Stimulated activated naive B cell treated with anti-CD40 and anti-IgM and Interleukin-4, amounts not matched to agents 10 μg/mL and 1 μg/mL and 100 μg/mL, for 72 hours (primary cell): Measurements from ENCODE around the gene XK.
A peak's percentile ranks its signal among the peaks of the same experiment; 100 is the strongest.
"Not testable (repeated sequence)": the region's sequence is repeated elsewhere in the genome, so short reads cannot be mapped to it uniquely, and the experiment has no call there.

ENCODE experiments used
- ATAC-seq, 2 donors: fragments of 150-1000 bp; cut with Tn5 transposase; replicated peaks; 2 replicates each; pipeline ENCODE4 v1.10.0; 2021; ENCODE audit warnings: moderate library complexity in 1 of 2
- DNase-seq: peaks from one replicate; pipeline ENCODE4 v3.0.0; 2021
- H3K27ac Mint-ChIP-seq: one replicate; pipeline ENCODE4 v1.8.0; 2022; ENCODE audit warnings: mild to moderate bottlenecking, mixed read lengths
- H3K27me3 Mint-ChIP-seq, 2 donors: one replicate each; pipeline ENCODE4 v1.8.0; 2022; ENCODE audit warnings: mixed read lengths in 2 of 2
- H3K36me3 Mint-ChIP-seq, 2 donors: one replicate each; pipeline ENCODE4 v1.8.0; 2022; ENCODE audit warnings: mixed read lengths in 2 of 2, mild to moderate bottlenecking in 1 of 2
- H3K4me1 Mint-ChIP-seq, 2 donors: one replicate each; pipeline ENCODE4 v1.8.0; 2022; ENCODE audit warnings: mixed read lengths in 2 of 2, mild to moderate bottlenecking in 1 of 2
- H3K4me3 Mint-ChIP-seq, 2 donors: one replicate each; pipeline ENCODE4 v1.8.0; 2022; ENCODE audit warnings: mild to moderate bottlenecking in 2 of 2, mixed read lengths in 2 of 2, moderate library complexity in 1 of 2
- H3K9me3 Mint-ChIP-seq, 2 donors: one replicate each; pipeline ENCODE4 v1.8.0; 2022; ENCODE audit warnings: mixed read lengths in 2 of 2, mild to moderate bottlenecking in 1 of 2

The XK gene

GRCh38 chrX:37753384-37753783 is 67.8 kb downstream of the XK start:
- Mint-ChIP-seq H3K4me1 (peaks cover 19 to 35% of the 10 kb centered on the region in 2 donors), H3K9me3 (peaks cover 0 to 1% of the 10 kb centered on the region in 2 donors), H3K4me3 (no peak overlapping the region), H3K27ac (peak overlapping the region; percentile 10), H3K36me3 (no peaks in the 10 kb centered on the region), H3K27me3 (peaks cover 0 to 4% of the 10 kb centered on the region in 2 donors)
- ATAC-seq (peak; percentile 24 to 58), DNase-seq (no peak)

DNA sequence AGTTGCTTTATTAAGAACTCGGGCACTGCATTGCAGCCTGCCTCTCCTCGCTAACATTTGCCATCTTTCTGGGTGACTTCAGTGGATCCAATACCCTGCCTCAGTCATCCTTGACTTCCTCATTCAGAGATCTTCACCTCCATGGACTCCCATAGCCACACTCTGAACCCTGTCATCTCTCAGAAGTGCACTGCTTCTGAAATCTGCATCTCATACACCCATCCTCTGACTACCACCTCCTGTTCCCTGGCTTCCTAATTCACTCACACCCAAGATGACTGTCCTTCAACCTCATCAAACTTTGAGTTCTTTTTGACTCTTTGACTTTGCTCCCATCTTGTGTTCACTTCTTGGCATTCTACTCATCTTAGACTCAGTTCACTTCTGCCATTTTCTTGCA is 68.9 kb downstream of the XK start:
- DNase-seq (no peak), ATAC-seq (peak; percentile 56 to 58)
- Mint-ChIP-seq H3K4me3 (no peak overlapping the region), H3K27ac (no peak overlapping the region), H3K9me3 (peaks cover 0 to 1% of the 10 kb centered on the region in 2 donors), H3K36me3 (no peaks in the 10 kb centered on the region), H3K4me1 (peaks cover 18 to 34% of the 10 kb centered on the region in 2 donors), H3K27me3 (peaks cover 0 to 4% of the 10 kb centered on the region in 2 donors)

GRCh38 chrX:37755025-37755424 is 69.4 kb downstream of the XK start:
- Mint-ChIP-seq H3K27ac (no peak overlapping the region), H3K9me3 (peaks cover 0 to 1% of the 10 kb centered on the region in 2 donors), H3K27me3 (peaks cover 0 to 4% of the 10 kb centered on the region in 2 donors), H3K36me3 (no peaks in the 10 kb centered on the region), H3K4me1 (peaks cover 18 to 34% of the 10 kb centered on the region in 2 donors), H3K4me3 (no peak overlapping the region)
- ATAC-seq (peak; percentile 93 to 94), DNase-seq (peak; percentile 47)

DNA sequence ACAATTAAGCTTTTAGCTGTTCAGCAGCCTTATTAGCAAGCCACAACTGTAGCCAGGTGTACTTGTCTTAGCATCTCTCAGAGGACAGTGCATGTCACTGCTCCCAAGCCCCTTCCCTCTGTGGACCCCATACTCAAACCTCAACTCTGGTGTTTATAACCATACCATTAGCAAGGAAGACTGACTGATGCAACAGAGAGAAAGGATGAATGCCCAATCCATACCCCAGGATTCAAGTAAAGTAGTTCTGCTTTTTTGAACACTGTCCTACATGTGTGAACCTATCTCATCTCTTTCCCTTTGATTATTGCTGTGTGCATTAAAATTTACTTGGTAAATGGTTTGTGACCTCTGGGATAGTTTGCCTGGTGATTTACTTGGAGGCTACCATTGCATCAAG is 71.5 kb downstream of the XK start:
- Mint-ChIP-seq H3K36me3 (no peaks in the 10 kb centered on the region), H3K4me3 (no peak overlapping the region), H3K4me1 (peaks cover 20 to 26% of the 10 kb centered on the region in 2 donors), H3K27me3 (peaks cover 0 to 4% of the 10 kb centered on the region in 2 donors), H3K27ac (no peak overlapping the region), H3K9me3 (peaks cover 0 to 1% of the 10 kb centered on the region in 2 donors)
- ATAC-seq (no peak), DNase-seq (no peak)

DNA sequence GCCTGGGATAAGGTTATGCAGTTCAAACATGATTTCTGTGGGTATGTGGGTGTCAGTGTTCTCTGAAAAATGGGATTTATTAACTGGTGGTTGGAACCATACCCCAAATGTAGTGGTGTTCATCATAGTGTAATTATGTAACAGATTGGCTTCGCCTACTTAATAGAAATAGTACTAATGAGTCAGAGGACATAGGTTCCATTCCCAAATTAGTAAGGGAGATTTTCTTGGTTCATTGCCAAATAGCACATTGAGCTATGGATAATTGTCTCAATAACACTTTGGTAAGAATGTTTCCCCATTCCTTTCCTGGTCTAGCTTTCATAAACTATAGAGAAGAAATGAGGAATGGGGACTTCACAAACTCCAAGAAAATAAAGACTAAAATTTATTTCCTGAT is 73.8 kb downstream of the XK start:
- Mint-ChIP-seq H3K27me3 (peaks cover 0 to 4% of the 10 kb centered on the region in 2 donors), H3K4me1 (peaks cover 15 to 22% of the 10 kb centered on the region in 2 donors), H3K4me3 (no peak overlapping the region), H3K36me3 (no peaks in the 10 kb centered on the region), H3K9me3 (no peaks in the 10 kb centered on the region), H3K27ac (no peak overlapping the region)
- no peak for ATAC-seq
- no peak for DNase-seq

DNA sequence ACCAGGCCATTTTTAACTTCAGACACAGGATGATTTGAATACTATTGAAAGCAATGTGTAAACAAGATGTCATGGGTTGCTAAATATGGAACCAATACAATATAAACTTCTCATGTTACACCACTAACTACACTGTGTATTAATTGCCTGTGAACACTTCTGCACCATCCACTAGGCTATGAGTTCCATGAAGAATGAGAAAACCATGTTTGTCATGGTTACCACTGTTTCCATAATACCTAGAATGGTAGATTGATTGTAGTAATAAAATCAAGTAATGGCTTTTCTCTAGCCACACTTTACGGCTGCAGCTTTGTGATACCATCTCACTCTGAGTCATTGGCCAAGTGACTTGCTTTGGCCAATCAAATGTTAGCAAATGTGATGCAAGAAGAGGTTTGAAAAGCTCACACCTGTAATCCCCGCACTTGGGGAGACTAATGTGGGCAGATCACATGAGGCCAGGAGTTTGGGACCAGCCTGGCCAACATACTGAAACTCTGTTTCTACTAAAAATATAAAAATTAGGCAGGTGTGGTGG is 74.4 kb downstream of the XK start:
- no peak for DNase-seq
- no peak overlapping the region for H3K4me3 Mint-ChIP-seq
- no peak for ATAC-seq
- H3K27me3 Mint-ChIP-seq, result peaks cover 0 to 4% of the 10 kb centered on the region in 2 donors
- H3K9me3 Mint-ChIP-seq, result peaks cover 0 to 1% of the 10 kb centered on the region in 2 donors
- H3K4me1 Mint-ChIP-seq, result peaks cover 15 to 22% of the 10 kb centered on the region in 2 donors
- no peak overlapping the region for H3K27ac Mint-ChIP-seq
- H3K36me3 Mint-ChIP-seq, result no peaks in the 10 kb centered on the region

DNA sequence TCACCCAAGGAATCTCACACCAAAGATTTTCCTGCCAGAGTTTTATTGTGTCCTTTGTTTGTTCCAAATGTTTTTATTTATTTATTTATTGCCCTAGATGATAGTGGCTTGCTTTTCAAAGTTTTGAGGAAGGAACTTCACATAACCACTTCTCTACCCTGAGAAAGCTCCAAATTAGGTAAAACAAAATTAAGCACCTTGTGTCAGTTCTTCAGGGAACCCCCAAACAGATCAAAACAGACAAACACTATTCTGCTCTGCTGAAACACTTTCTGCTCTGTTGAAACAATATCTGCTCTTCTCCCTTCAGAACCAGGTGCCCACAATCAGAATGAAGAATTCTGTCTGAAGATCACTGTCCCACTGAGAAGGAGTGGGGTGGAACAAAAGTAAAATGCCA is 77.8 kb downstream of the XK start:
- DNase-seq (no peak), ATAC-seq (peak in 1 of 2 donors; percentile 38)
- Mint-ChIP-seq H3K27ac (peak overlapping the region; percentile 59), H3K27me3 (peaks cover 0 to 10% of the 10 kb centered on the region in 2 donors), H3K4me1 (peaks cover 19 to 29% of the 10 kb centered on the region in 2 donors), H3K36me3 (no peaks in the 10 kb centered on the region), H3K4me3 (peak overlapping the region in 1 of 2 donors; percentile 22), H3K9me3 (peaks cover 0 to 1% of the 10 kb centered on the region in 2 donors)

DNA sequence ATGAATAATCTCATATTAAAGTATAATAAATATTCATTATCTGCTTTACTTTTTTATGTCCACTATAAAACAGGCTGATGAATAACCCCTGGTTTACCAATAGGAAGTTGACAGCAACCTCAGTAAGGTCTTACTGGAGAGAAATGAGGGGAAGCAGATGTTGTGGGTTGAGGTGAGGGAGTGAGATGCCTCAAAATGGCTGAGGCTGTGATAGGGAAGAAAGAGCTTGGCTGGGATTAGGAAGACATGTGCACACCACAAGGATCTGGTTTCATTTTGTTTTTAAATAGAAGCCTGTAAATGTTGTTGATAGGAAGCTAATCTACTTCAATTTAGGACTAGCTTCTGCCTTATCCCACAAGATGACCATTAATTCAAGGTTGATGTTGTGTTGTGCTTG is 79.9 kb downstream of the XK start:
- H3K27me3 Mint-ChIP-seq, result peaks cover 0 to 16% of the 10 kb centered on the region in 2 donors
- H3K4me1 Mint-ChIP-seq, result peaks cover 17 to 28% of the 10 kb centered on the region in 2 donors
- ATAC-seq (no peak), DNase-seq (no peak)
- peaks cover 0 to 4% of the 10 kb centered on the region in 2 donors for H3K36me3 Mint-ChIP-seq
- H3K9me3 Mint-ChIP-seq, result peaks cover 0 to 3% of the 10 kb centered on the region in 2 donors
- H3K27ac Mint-ChIP-seq, result no peak overlapping the region
- no peak overlapping the region for H3K4me3 Mint-ChIP-seq

DNA sequence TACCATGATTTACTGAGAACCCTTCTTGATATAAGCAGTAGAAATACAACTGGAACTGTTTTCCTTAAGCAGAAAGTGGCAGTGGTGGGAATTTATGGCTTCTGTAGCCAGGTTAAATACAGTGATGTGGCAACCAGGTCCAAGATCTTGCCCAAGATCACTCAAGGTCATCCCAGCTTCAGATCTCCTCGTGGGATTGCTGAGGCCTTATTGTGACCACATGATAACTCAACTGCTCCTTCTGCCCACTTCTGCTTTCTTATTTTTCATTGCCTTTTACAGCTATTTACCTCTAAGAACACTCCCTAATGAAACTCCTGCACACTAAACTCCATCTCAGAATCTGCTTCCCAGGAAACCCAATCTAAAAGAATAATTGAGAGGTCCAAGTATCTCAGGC is 81.8 kb downstream of the XK start:
- H3K4me3 Mint-ChIP-seq, result no peak overlapping the region
- ATAC-seq (peak in 1 of 2 donors; percentile 36), DNase-seq (no peak)
- peaks cover 13 to 28% of the 10 kb centered on the region in 2 donors for H3K4me1 Mint-ChIP-seq
- H3K9me3 Mint-ChIP-seq, result peaks cover 0 to 3% of the 10 kb centered on the region in 2 donors
- H3K36me3 Mint-ChIP-seq, result peaks cover 0 to 4% of the 10 kb centered on the region in 2 donors
- H3K27me3 Mint-ChIP-seq, result peaks cover 0 to 16% of the 10 kb centered on the region in 2 donors
- H3K27ac Mint-ChIP-seq, result no peak overlapping the region

DNA sequence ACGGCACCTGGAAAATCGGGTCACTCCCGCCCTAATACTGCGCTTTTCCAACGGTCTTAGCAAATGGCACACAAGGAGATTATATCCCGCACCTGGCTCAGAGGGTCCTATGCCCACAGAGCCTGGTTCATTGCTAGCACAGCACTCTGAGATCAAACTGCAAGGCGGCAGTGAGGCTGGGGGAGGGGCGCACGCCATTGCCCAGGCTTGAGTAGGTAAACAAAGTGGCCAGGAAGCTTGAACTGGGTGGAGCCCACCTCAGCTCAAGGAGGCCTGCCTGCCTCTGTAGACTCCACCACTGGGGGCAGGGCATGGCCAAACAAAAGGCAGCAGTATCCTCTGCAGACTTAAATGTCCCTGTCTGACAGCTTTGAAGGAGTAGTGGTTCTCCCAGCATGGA is 83.3 kb downstream of the XK start:
- Mint-ChIP-seq H3K4me1 (peaks cover 10 to 22% of the 10 kb centered on the region in 2 donors), H3K27me3 (peaks cover 0 to 16% of the 10 kb centered on the region in 2 donors)
- H3K4me3 Mint-ChIP-seq, DNase-seq, H3K36me3 Mint-ChIP-seq, ATAC-seq, H3K9me3 Mint-ChIP-seq, H3K27ac Mint-ChIP-seq: not testable (repeated sequence)

DNA sequence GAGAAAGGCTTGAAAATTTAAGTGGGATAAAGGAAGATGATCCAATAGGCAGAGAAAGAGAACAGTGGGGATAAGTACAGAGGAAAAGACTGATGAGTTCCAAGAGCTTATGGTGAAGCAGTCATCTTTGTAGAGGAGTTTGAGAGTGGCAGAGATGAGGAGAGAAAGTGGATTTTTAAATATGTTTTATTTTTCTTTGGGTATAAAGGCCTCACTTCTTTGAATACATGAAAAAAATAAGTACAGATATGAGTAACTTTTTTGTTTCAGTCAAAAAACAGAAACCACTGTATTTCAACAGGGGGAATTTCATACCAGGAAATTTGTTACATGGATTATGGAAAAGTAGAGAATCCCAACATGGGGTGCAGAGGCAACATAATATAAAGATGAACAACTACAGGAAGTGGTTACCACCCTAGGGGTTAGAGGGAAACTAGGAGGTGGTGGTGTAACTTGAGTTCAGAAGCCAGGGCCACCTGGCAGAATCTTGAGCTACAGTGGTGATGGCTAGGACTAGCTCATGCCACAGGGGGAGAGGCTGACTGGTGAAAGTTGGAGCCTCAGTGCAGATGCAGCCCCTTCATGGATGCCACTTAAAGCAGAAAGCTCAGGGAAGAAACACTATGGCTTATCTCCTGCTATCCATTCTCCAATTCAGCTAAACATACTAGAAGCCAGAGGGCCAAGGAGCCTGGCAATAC is 90.8 kb downstream of the XK start:
- H3K27me3 Mint-ChIP-seq, result no peaks in the 10 kb centered on the region
- H3K4me1 Mint-ChIP-seq, result peaks cover 26 to 27% of the 10 kb centered on the region in 2 donors
- H3K36me3 Mint-ChIP-seq, result no peaks in the 10 kb centered on the region
- H3K27ac Mint-ChIP-seq, result peak overlapping the region; percentile 88
- no peaks in the 10 kb centered on the region for H3K9me3 Mint-ChIP-seq
- peak overlapping the region; percentile 5 to 61 for H3K4me3 Mint-ChIP-seq
- DNase-seq, result no peak
- ATAC-seq, result peak; percentile 86

DNA sequence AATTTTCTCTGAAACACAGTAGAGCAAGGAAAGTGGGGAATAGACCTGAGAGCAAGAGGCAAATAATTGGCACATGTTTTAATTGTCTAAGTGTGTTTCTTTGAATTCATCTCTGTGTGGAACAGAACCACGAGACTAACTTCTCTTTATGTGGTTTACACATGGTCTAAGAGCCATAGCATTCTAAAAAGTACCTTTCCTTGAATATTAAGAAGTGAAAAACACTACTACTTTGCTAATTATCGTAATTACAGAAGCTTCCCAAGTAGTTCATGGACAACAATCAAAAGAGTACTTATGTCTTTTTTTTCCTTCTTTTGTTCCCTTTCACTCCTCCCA is 91.4 kb downstream of the XK start:
- DNase-seq (no peak), ATAC-seq (peak; percentile 80 to 82)
- no peaks in the 10 kb centered on the region for H3K27me3 Mint-ChIP-seq
- H3K4me1 Mint-ChIP-seq, result peaks cover 31% of the 10 kb centered on the region in 2 donors
- no peaks in the 10 kb centered on the region for H3K9me3 Mint-ChIP-seq
- peak overlapping the region; percentile 88 for H3K27ac Mint-ChIP-seq
- peak overlapping the region in 1 of 2 donors; percentile 61 for H3K4me3 Mint-ChIP-seq
- H3K36me3 Mint-ChIP-seq, result peaks cover under 1% of the 10 kb centered on the region in 2 donors

DNA sequence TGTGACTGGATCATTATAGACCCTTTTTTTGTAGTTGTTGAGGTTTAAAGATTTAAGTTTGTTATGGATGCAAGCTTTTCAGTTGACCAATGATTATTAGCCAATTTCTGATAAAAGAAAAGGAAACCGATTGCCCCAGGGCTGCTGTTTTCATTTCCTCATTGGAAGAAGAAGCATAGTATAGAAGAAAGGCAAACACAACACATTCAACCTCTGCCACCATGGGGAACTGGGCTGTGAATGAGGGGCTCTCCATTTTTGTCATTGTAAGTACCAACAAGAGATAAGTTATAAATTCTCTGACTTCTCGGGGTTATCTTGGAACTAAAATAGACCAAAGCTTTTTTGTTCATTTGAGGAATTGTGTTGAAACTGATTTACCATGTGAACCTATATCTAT is 94.3 kb downstream of the XK start, which contains the start of gene CYBB:
TSS of gene CYBB (plus strand) at position 203 of the 400 bp plus-strand sequence. CDS start at position 222, 19 bp downstream.
- Mint-ChIP-seq H3K4me3 (peak within 1 kb of the TSS; percentile 79), H3K4me1 (peaks cover 36 to 53% of the 10 kb centered on the region in 2 donors), H3K9me3 (no peaks in the 10 kb centered on the region), H3K27me3 (no peaks in the 10 kb centered on the region), H3K27ac (peak within 1 kb of the TSS; percentile 89), H3K36me3 (peaks cover 7 to 14% of the 10 kb centered on the region in 2 donors)
- DNase-seq (no peak), ATAC-seq (peak; percentile 38 to 39)

DNA sequence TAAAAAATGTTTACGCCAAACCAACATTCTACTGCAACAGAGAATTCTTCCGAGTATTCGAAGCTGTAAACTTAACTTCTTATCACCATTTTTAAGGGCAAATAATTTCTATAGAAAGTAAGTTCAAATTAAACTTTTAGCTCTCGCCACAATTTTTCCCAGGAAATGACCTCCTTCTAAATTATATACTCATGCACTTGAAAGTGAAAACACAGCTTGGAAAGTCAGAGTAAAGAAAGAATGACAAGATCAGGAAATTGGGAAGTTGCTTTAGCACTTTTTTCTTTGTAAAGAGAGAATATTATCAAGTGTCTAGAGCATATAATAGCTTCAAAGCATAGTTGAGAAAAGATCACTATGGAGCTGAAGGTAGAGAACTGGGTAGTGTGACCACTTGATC is 95.5 kb downstream of the XK start:
- no peak for ATAC-seq
- peak overlapping the region; percentile 70 to 81 for H3K4me3 Mint-ChIP-seq
- H3K4me1 Mint-ChIP-seq, result peaks cover 35 to 55% of the 10 kb centered on the region in 2 donors
- H3K36me3 Mint-ChIP-seq, result peaks cover 7 to 14% of the 10 kb centered on the region in 2 donors
- no peak for DNase-seq
- no peaks in the 10 kb centered on the region for H3K27me3 Mint-ChIP-seq
- H3K9me3 Mint-ChIP-seq, result no peaks in the 10 kb centered on the region
- H3K27ac Mint-ChIP-seq, result peak overlapping the region; percentile 88
